ENCODE data around the gene ATP10B.

DNA sequence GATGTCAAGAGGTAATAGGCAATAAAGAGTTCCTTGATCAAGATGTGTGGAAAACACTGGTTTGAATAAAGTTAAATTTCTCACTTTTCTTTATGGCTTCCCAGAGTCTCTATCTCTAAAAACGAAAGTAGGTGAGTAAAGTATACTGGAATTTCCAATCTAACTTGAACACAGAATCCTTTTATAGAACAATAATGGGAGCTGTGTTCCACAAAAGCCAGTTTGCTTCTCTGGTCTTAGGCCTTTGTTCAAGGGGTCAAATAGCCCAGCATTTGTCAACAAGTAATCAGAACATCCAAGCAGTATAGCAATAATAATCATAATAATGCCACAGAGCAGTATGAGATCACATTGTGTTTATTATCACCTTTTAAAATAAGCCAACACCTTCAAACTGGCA, 20.2 kb downstream of the ATP10B start:
- TF ChIP-seq POLR2A (IDR thresholded peaks at IDR 0.05) = no peak
- TF ChIP-seq CTCF (IDR thresholded peaks at IDR 0.05) = no peak
